ENCODE results near the gene DSCAML1. TPM values are rescaled to one million over a fixed set of nuclear protein-coding genes. Genes with fewer than 3 reads are reported as not detected.

Gene DSCAML1
- total and polyA plus RNA-seq, 10 of the 15 experiments (the other 5 are each of a cell fraction or from before 2014, with no cell fraction given) = 0.03 to 0.18 (median 0.06) TPM; not detected in 1

DNA sequence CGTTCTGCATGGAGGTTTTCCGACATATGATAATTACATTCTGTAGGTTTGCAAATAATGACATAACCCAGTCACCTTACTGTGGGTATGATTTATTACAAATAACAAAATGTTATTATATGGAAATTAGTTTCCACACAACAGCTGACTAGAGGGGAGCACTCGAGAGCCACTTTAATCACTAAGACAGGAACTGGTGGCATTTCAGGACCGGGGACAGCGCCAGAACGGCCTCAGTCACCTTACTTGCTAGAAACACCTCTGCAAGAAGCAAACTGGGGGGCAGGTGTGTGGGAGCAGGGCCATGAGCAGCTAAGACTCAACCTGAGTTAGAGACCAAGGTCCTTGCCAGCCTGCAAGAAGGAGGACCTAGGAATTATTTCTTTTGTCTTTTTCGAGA, 199.9 kb downstream of the DSCAML1 start:
- no peak overlapping the region for H3K4me2 ChIP-seq (ENCODE audit: control insufficient read depth, insufficient read depth)
- ChIA-PET RAD21 (ENCODE audit: unreplicated experiment) (interaction anchor here (0.9 kb wide), 1 partner anchor 16 kb away, joined by 3 read pairs; no protein-coding TSS in a partner anchor), POLR2A (no interaction called here), SMC1A (ENCODE audit: uncharacterized antibody, unreplicated experiment) (no interaction called here), CTCF (interaction anchor here (1.0 to 2.4 kb wide), 2 partner anchors 23 to 171 kb away, joined by 3 to 11 read pairs; no protein-coding TSS in a partner anchor)
- H3K27ac ChIP-seq (ENCODE audit: control insufficient read depth, insufficient read depth) = no peak overlapping the region
- intact Hi-C loops (cut with micrococcal nuclease; ENCODE audit: unreplicated experiment) = no loop called here
- no TSS peak for BruUV-seq (replicated peaks)
- H3K4me3 ChIP-seq = no peak overlapping the region
- no peak overlapping the region for H3K9ac ChIP-seq (ENCODE audit: control insufficient read depth, insufficient read depth, low read length)
- H3K79me2 ChIP-seq (ENCODE audit: control insufficient read depth, insufficient read depth, low read length) = no peaks in the 10 kb centered on the region
- no peaks in the 10 kb centered on the region for H3K9me3 ChIP-seq (replicated peaks; ENCODE audit: control insufficient read depth, insufficient read depth, low read length)
- DNase-seq (ENCODE audit: low read depth, low spot score) = no peak
- no peaks in the 10 kb centered on the region for H3K36me3 ChIP-seq (ENCODE audit: control insufficient read depth in 2 of 2, insufficient read depth in 2 of 2, low read length in 1 of 2)
- peak; percentile 23 for FAIRE-seq
- H3K4me1 ChIP-seq (ENCODE audit: control insufficient read depth, insufficient read depth, low read length) = no peaks in the 10 kb centered on the region
- in situ Hi-C loops (cut with MboI) = no loop called here
- no peak overlapping the region for H2AFZ ChIP-seq (ENCODE audit: control insufficient read depth, low read depth, low read length)
- WGBS (ENCODE audit: insufficient coverage, insufficient replicate concordance, low lambda C conversion rate, missing lambda C conversion rate) = 37% methylated on average over 7 of the region's 7 CpGs
- ATAC-seq = peak; percentile 47; the same call in 2 of the 3 replicates
- TF ChIP-seq CEBPB (IDR thresholded peaks at IDR 0.05; ENCODE audit: borderline replicate concordance in 1 of 2, low read depth in 2 of 2, low read length in 2 of 2) = no peak
- TF ChIP-seq, protein P1, sequence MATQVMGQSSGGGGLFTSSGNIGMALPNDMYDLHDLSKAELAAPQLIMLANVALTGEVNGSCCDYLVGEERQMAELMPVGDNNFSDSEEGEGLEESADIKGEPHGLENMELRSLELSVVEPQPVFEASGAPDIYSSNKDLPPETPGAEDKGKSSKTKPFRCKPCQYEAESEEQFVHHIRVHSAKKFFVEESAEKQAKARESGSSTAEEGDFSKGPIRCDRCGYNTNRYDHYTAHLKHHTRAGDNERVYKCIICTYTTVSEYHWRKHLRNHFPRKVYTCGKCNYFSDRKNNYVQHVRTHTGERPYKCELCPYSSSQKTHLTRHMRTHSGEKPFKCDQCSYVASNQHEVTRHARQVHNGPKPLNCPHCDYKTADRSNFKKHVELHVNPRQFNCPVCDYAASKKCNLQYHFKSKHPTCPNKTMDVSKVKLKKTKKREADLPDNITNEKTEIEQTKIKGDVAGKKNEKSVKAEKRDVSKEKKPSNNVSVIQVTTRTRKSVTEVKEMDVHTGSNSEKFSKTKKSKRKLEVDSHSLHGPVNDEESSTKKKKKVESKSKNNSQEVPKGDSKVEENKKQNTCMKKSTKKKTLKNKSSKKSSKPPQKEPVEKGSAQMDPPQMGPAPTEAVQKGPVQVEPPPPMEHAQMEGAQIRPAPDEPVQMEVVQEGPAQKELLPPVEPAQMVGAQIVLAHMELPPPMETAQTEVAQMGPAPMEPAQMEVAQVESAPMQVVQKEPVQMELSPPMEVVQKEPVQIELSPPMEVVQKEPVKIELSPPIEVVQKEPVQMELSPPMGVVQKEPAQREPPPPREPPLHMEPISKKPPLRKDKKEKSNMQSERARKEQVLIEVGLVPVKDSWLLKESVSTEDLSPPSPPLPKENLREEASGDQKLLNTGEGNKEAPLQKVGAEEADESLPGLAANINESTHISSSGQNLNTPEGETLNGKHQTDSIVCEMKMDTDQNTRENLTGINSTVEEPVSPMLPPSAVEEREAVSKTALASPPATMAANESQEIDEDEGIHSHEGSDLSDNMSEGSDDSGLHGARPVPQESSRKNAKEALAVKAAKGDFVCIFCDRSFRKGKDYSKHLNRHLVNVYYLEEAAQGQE (IDR thresholded peaks at IDR 0.05; ENCODE audit: low read depth, low read length) = peak; percentile 97
- no peak for TF ChIP-seq NFXL1 (IDR thresholded peaks at IDR 0.05; ENCODE audit: borderline replicate concordance)
- TF ChIP-seq, protein P2, sequence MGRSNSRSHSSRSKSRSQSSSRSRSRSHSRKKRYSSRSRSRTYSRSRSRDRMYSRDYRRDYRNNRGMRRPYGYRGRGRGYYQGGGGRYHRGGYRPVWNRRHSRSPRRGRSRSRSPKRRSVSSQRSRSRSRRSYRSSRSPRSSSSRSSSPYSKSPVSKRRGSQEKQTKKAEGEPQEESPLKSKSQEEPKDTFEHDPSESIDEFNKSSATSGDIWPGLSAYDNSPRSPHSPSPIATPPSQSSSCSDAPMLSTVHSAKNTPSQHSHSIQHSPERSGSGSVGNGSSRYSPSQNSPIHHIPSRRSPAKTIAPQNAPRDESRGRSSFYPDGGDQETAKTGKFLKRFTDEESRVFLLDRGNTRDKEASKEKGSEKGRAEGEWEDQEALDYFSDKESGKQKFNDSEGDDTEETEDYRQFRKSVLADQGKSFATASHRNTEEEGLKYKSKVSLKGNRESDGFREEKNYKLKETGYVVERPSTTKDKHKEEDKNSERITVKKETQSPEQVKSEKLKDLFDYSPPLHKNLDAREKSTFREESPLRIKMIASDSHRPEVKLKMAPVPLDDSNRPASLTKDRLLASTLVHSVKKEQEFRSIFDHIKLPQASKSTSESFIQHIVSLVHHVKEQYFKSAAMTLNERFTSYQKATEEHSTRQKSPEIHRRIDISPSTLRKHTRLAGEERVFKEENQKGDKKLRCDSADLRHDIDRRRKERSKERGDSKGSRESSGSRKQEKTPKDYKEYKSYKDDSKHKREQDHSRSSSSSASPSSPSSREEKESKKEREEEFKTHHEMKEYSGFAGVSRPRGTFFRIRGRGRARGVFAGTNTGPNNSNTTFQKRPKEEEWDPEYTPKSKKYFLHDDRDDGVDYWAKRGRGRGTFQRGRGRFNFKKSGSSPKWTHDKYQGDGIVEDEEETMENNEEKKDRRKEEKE (IDR thresholded peaks at IDR 0.05) = no peak
- no peak for TF ChIP-seq ZBED1 (IDR thresholded peaks at IDR 0.05; ENCODE audit: borderline replicate concordance)
- no peak for TF ChIP-seq PAX8 (IDR thresholded peaks at IDR 0.05)
- H4K20me1 ChIP-seq (ENCODE audit: control insufficient read depth, insufficient read depth) = no peaks in the 10 kb centered on the region
- peaks cover 2% of the 10 kb centered on the region in 2 experiments for H3K27me3 ChIP-seq (replicated peaks in 1 of 2; ENCODE audit: control insufficient read depth in 2 of 2, insufficient read depth in 2 of 2, low read length in 1 of 2)

Measured in GM12878 (cell line).